Neutrophil (primary cell): ENCODE results near the gene SMARCB1.

Experiments
- H3K27ac ChIP-seq: fragments of 200-600 bp; sonication (generic); 2 replicates; pipeline ENCODE4 v1.5.1; 2016; ENCODE audit warnings: mild to moderate bottlenecking, moderate library complexity
- H3K27me3 ChIP-seq: fragments of 200-600 bp; sonication (generic); 2 replicates; pipeline ENCODE4 v1.6.0; 2016; ENCODE audit warnings: mild to moderate bottlenecking
- H3K36me3 ChIP-seq: fragments of 200-600 bp; sonication (generic); 2 replicates; pipeline ENCODE4 v1.5.1; 2017
- H3K4me1 ChIP-seq, 2 experiments: fragments of 200-600 bp in 1 of 2; sonication (generic) in 1 of 2; 1 replicate in 1 of 2; 2 replicates in 1 of 2; pipeline versions ENCODE4 v1.5.1 to v1.6.1; 2013 to 2016; ENCODE audit warnings: low read depth in 1 of 2, low read length in 1 of 2, mild to moderate bottlenecking in 1 of 2, moderate library complexity in 1 of 2; ENCODE audit not compliant: control insufficient read depth in 1 of 2, insufficient read depth in 1 of 2
- H3K4me3 ChIP-seq, 2 experiments: fragments of 200-600 bp in 1 of 2; sonication (generic) in 1 of 2; 1 replicate in 1 of 2; 2 replicates in 1 of 2; pipeline ENCODE4 v1.5.1; 2013 to 2016; ENCODE audit warnings: low read depth in 1 of 2, low read length in 1 of 2, mild to moderate bottlenecking in 1 of 2, moderate library complexity in 1 of 2
- H3K9me3 ChIP-seq: fragments of 200-600 bp; sonication (generic); 2 replicates; pipeline ENCODE4 v1.5.1; 2016
- TF ChIP-seq, protein P1 (sequence below): fragments of 200-600 bp; sonication (generic); IDR thresholded peaks from 2 replicates; pipeline ENCODE4 v1.5.1; 2016; ENCODE audit warnings: antibody characterized with exemption

Gene SMARCB1

DNA sequence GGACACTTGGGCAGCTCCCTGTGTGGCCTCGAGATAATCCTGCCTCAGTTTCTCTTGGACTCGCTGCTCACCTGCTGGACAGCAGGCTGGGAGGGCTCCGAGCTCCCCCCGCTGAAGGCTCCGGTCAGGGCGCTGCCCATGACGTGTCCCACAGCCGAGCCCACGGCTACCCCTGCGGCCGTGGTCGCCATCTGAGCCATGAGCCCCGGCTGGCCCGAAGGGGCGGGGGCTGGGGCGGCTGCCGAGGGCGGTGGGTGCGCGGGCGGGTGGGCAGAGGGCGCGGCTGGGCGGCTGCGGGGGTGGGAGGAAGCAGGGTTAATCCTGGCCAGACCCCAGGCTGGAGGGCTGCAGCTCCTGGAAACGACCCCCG, 19.5 kb upstream of the SMARCB1 start:
- H3K27ac ChIP-seq: no peak overlapping the region

DNA sequence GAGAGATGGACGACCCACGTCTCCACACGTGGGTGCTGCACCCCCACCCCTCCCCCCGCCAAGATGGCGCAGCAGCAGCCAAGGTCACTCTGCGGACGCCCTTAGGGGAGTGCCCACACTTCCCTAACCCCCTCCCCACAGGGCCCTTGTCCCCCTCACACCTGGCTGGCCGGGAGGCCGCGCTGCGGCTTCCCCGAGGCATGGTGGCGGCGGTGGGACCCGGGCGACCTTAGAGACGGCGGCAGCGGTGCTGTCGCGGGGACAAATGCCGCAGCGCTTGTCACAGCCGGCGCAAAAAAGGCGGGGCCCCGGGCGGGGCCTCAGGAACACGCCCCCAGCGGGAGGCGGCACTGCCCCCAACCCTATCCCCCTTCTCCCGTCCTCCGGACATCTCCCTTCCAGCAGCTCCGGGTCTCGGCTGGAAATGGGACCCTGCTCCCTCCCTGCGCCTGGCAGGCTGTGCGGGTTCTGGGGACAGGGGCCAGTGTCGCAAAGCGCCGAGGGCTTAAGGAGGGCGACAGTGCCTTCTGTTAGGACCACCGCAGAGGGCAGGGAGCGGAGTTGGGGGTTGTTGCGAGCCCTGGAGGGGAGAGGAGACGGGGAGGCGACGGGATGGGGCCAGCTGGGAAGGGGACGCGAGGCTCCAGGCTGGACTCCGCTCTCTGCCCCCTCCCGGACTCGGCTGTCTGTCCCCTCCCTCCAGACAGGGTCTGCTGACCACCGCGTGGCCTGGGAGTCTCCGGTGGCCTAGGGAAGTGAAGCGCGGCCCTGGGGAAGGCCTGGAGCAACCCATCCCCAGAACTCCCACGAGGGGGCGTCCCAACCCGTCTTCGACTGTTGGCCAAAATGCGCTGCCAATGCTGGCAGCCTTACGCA, 18.9 kb upstream of the SMARCB1 start, which contains the start of gene CHCHD10:
Gene CHCHD10, minus strand, starts transcription at position 300 of the 876 bp plus-strand sequence. Its CDS starts 98 bp downstream, at position 202.
- Histone ChIP-seq H3K27ac (peak within 1 kb of the TSS; percentile 27), H3K27me3 (peaks cover 20% of the 10 kb centered on the region), H3K4me1 (peaks cover 33 to 46% of the 10 kb centered on the region in 2 experiments), H3K9me3 (no peaks in the 10 kb centered on the region), H3K4me3 (peak within 1 kb of the TSS; percentile 81 to 84), H3K36me3 (no peaks in the 10 kb centered on the region)
- TF ChIP-seq, protein P1, sequence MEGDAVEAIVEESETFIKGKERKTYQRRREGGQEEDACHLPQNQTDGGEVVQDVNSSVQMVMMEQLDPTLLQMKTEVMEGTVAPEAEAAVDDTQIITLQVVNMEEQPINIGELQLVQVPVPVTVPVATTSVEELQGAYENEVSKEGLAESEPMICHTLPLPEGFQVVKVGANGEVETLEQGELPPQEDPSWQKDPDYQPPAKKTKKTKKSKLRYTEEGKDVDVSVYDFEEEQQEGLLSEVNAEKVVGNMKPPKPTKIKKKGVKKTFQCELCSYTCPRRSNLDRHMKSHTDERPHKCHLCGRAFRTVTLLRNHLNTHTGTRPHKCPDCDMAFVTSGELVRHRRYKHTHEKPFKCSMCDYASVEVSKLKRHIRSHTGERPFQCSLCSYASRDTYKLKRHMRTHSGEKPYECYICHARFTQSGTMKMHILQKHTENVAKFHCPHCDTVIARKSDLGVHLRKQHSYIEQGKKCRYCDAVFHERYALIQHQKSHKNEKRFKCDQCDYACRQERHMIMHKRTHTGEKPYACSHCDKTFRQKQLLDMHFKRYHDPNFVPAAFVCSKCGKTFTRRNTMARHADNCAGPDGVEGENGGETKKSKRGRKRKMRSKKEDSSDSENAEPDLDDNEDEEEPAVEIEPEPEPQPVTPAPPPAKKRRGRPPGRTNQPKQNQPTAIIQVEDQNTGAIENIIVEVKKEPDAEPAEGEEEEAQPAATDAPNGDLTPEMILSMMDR: peak; percentile 58

More for the DNA sequence above, 19.5 kb upstream of the SMARCB1 start:
- Histone ChIP-seq H3K36me3 (no peaks in the 10 kb centered on the region), H3K4me3 (peak overlapping the region; percentile 81 to 84), H3K4me1 (peaks cover 33 to 42% of the 10 kb centered on the region in 2 experiments), H3K27me3 (peaks cover 14% of the 10 kb centered on the region), H3K9me3 (no peaks in the 10 kb centered on the region)
- TF ChIP-seq, protein P1: no peak

DNA sequence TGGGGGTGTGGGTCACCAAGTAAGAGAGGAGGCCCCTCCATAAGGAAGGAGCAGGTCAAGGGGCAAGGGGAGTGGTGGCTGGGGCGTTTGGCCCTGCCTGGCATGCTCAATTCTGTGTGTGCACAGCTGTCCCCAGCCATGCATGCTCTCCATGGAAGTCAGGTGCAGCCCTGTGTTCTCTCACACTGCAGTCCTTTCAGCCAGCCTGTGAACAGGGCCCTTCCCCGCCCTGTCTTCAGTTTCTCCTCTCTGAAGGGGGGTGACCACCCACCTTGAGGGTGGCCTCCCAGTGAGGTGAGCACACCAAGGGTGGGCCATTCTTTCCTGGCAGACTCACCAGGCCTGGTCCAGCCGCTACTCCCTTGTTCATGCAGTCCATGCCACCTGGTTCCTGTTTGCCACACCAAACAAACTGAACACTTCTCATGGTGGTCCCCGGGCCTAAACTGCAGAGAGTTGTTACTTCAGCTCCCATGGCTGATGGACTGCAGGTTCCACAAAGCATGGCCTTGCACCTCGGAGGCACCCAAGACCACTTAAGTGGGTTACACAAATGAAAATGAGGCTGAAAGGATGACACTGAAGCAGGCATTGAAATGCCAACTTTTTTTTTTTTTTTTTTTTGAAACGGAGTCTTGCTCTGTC, 17.3 kb upstream of the SMARCB1 start:
- Histone ChIP-seq H3K36me3 (no peaks in the 10 kb centered on the region), H3K4me1 (peaks cover 22 to 34% of the 10 kb centered on the region in 2 experiments), H3K27ac (no peak overlapping the region), H3K27me3 (peaks cover 35% of the 10 kb centered on the region), H3K9me3 (no peaks in the 10 kb centered on the region), H3K4me3 (no peak overlapping the region)
- TF ChIP-seq, protein P1: no peak

DNA sequence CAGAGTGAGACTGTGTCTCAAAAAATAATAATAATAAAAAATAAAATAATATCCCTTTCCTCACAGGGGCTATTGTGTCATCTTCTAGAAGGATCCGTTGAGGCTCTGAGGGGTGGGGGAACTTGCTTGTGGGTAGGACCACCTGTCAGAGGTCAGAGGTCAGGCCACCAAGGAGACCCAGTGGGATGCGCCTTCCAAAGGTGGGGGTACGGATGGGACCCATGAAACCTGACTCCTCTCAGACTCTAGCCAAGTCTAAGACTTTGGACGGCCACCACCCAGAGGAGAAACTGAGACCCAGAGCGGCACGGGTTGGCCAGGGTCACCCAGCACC, 14.5 kb upstream of the SMARCB1 start:
- Histone ChIP-seq H3K4me1 (peaks cover 19 to 31% of the 10 kb centered on the region in 2 experiments), H3K36me3 (no peaks in the 10 kb centered on the region), H3K27me3 (peaks cover 50% of the 10 kb centered on the region), H3K27ac (no peak overlapping the region), H3K4me3 (peak overlapping the region in 1 of 2 experiments; percentile 45), H3K9me3 (no peaks in the 10 kb centered on the region)
- TF ChIP-seq, protein P1: no peak

DNA sequence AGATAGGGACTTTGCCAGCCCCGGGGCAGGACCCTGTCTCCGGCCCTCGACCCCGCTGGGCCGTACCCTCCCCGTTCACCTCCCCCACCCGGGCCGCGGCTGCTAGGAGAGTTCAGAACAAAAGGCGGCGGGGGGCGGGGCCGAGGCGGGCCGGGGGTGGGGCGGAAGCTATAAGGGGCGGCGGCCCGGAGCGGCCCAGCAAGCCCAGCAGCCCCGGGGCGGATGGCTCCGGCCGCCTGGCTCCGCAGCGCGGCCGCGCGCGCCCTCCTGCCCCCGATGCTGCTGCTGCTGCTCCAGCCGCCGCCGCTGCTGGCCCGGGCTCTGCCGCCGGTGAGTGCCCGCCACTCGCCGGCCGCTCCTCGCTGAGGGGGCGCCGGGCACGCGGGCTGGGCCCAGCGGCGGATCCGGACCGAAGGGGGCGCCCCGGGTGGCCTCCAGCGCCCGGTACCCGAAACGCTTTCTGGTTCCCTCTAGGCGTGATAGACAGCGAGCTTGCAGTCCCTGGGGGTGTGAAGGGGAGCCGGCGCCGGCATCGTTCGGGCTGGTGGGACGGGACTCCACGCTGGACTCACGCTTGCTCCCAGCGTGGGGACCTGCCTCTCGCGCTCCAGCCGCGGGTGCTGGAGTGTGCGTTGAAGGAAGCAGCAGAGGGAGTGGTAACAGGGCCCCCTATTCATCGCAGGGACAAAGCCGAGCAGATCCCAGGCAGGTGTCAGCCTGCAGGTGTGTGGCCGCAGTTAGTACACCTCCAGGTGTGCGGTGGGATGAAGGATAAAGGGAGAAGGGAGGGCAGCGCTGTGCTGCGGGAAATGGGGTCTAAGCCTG, 13.9 kb upstream of the SMARCB1 start, which contains the start of gene MMP11:
Gene MMP11, plus strand, starts transcription at position 201 of the 825 bp plus-strand sequence. Its CDS starts 22 bp downstream, at position 223.
- peak within 1 kb of the TSS; percentile 20 to 45 for H3K4me3 ChIP-seq
- no peaks in the 10 kb centered on the region for H3K9me3 ChIP-seq
- TF ChIP-seq, protein P1: no peak
- no peaks in the 10 kb centered on the region for H3K36me3 ChIP-seq
- H3K27ac ChIP-seq: no peak within 1 kb of the TSS
- peaks cover 19 to 28% of the 10 kb centered on the region in 2 experiments for H3K4me1 ChIP-seq
- peaks cover 48% of the 10 kb centered on the region for H3K27me3 ChIP-seq
